ENCODE data around the gene STEAP3. TPM values are rescaled to one million over a fixed set of nuclear protein-coding genes. Genes with fewer than 3 reads are reported as not detected.
A peak's percentile ranks its signal among the peaks of the same experiment; 100 is the strongest.

Gene STEAP3
- total RNA-seq, 1 donor from 2014 or later: 38.8 TPM

- peak; percentile 47 for FAIRE-seq
- H3K36me3 ChIP-seq (ENCODE audit: insufficient read depth, low read length): no peaks in the 10 kb centered on the region
- peak overlapping the region; percentile 79 for H3K9ac ChIP-seq (ENCODE audit: low read length)
- peaks cover 23% of the 10 kb centered on the region for H3K27me3 Mint-ChIP-seq (ENCODE audit: low read depth, unreplicated experiment)
- H3K4me1 ChIP-seq (ENCODE audit: insufficient read depth, low read length): peaks cover 11% of the 10 kb centered on the region
- peak overlapping the region; percentile 73 for H3K4me3 ChIP-seq (ENCODE audit: insufficient read depth, low read depth, low read length)
- H3K4me2 ChIP-seq (ENCODE audit: low read length): peak overlapping the region; percentile 93
- no peak overlapping the region for H3K27ac ChIP-seq (ENCODE audit: low read depth, low read length)
- H2AFZ ChIP-seq (ENCODE audit: low read depth, low read length): peak overlapping the region; percentile 89
- H3K4me3 Mint-ChIP-seq (ENCODE audit: unreplicated experiment): peak overlapping the region; percentile 82
- H3K27ac Mint-ChIP-seq (ENCODE audit: unreplicated experiment): no peak overlapping the region
- H3K79me2 ChIP-seq (ENCODE audit: insufficient read depth, low read length): peaks cover 45% of the 10 kb centered on the region
- no peak for DNase-seq (ENCODE audit: low read depth)
- H3K4me1 Mint-ChIP-seq (ENCODE audit: low read depth, unreplicated experiment): peaks cover 5% of the 10 kb centered on the region
- no peaks in the 10 kb centered on the region for H3K9me3 ChIP-seq (ENCODE audit: insufficient read depth, low read depth, low read length)
- H4K20me1 ChIP-seq (ENCODE audit: insufficient read depth, low read length): no peaks in the 10 kb centered on the region
- H3K9me3 Mint-ChIP-seq (ENCODE audit: unreplicated experiment): peaks cover 3% of the 10 kb centered on the region
- no peak for TF ChIP-seq CTCF (IDR thresholded peaks at IDR 0.05; ENCODE audit: insufficient read depth, low read depth, low read length)
- no peak for TF ChIP-seq EZH2 (IDR thresholded peaks at IDR 0.05; ENCODE audit: insufficient read depth, low read length)
- no peaks in the 10 kb centered on the region for H3K27me3 ChIP-seq (ENCODE audit: insufficient read depth, low read length)
- peaks cover 10% of the 10 kb centered on the region for H3K36me3 Mint-ChIP-seq (ENCODE audit: low read depth, unreplicated experiment)
These were observed 914 bp downstream of the STEAP3 start for GRCh38 chr2:119224391-119225104.

DNA sequence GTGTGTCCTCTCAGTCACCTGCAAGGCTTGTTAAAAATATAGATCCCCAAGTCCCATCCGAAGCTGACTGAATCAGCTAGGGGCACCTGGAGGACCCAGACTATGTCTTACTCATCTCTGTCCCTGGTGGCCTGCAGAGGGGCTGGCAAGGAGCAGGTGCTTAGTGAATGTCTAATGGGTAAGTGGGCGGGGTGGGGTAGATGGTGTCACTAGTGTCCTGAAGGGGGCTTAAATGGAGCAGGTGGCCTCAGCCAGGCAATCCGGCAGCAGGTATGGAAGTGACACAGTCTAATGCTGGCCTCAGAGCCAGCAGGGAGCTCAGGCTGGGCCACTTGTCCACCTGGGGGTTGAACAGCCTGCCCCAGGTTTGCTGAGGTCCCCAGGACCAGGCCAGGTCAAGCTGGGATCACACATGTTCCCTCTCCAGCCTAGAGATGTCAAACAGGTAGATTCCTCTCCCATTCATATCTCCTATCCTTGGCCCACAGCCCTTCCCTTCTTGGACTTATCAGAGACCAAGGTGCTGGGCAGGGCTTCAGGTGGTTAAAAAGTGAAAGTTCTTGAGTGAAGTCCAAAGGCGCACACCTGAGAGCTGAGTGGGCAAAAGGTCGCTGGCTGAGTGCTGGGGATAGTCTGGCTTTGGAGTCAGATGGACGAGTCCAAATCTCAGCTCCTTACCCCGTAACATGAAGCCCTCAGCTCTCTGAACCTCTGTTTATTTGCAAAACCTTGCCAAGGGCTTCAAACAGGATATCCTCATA, 1.7 kb downstream of the STEAP3 start:
- Histone ChIP-seq H3K36me3 (ENCODE audit: insufficient read depth, low read length) (no peaks in the 10 kb centered on the region), H3K4me3 (ENCODE audit: insufficient read depth, low read depth, low read length) (no peak overlapping the region), H3K4me2 (ENCODE audit: low read length) (peak overlapping the region; percentile 93), H3K9me3 (ENCODE audit: insufficient read depth, low read depth, low read length) (no peaks in the 10 kb centered on the region), H3K9ac (ENCODE audit: low read length) (no peak overlapping the region), H3K4me1 (ENCODE audit: insufficient read depth, low read length) (peaks cover 15% of the 10 kb centered on the region), H2AFZ (ENCODE audit: low read depth, low read length) (no peak overlapping the region), H3K27ac (ENCODE audit: low read depth, low read length) (no peak overlapping the region), H3K79me2 (ENCODE audit: insufficient read depth, low read length) (peaks cover 45% of the 10 kb centered on the region), H4K20me1 (ENCODE audit: insufficient read depth, low read length) (no peaks in the 10 kb centered on the region), H3K27me3 (ENCODE audit: insufficient read depth, low read length) (no peaks in the 10 kb centered on the region)
- Mint-ChIP-seq H3K36me3 (ENCODE audit: low read depth, unreplicated experiment) (peaks cover 10% of the 10 kb centered on the region), H3K27me3 (ENCODE audit: low read depth, unreplicated experiment) (peaks cover 23% of the 10 kb centered on the region), H3K4me1 (ENCODE audit: low read depth, unreplicated experiment) (peaks cover 12% of the 10 kb centered on the region), H3K9me3 (ENCODE audit: unreplicated experiment) (peaks cover 3% of the 10 kb centered on the region), H3K27ac (ENCODE audit: unreplicated experiment) (no peak overlapping the region), H3K4me3 (ENCODE audit: unreplicated experiment) (peak overlapping the region; percentile 82)
- FAIRE-seq (no peak), DNase-seq (ENCODE audit: low read depth) (no peak)
- TF ChIP-seq CTCF (IDR thresholded peaks at IDR 0.05; ENCODE audit: insufficient read depth, low read depth, low read length): no peak
- no peak for TF ChIP-seq EZH2 (IDR thresholded peaks at IDR 0.05; ENCODE audit: insufficient read depth, low read length)

Data from astrocyte (in vitro differentiated cells and primary cell).